ENCODE measurements around the gene LUZP2.

DNA sequence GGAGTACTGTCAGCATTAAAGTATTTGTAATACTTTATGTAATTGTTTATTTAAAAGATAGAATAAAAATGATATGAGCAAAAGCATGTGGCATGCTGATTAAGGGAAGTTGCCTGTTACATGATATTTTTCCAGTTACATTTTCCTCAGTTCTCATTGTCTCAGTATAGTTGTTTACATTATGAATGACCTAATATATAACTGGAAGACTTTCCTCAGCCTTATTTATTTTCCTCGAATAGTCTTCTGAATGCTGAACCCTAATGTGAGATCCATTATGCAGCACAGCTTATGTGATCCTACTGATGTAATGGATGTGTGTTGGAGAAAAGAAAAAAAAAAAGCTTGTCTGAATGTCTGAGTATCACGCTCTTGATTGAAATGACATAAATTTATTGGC is 95.5 kb downstream of the LUZP2 start:
- no peak for TF ChIP-seq POLR2A (IDR thresholded peaks at IDR 0.05; ENCODE audit: low read depth, low read length)
- TF ChIP-seq POLR2AphosphoS5 (IDR thresholded peaks at IDR 0.05; ENCODE audit: low read depth, low read length): no peak
- TF ChIP-seq TAF1 (IDR thresholded peaks at IDR 0.05; ENCODE audit: borderline replicate concordance, low read depth, low read length): no peak
